Hematopoietic multipotent progenitor cell treated with erythropoietin and hydrocortisone succinate and interleukin-3 and kit ligand, for 8 days (in vitro differentiated cells): ENCODE measurements around the gene CYLC2.
A peak's percentile ranks its signal among the peaks of the same experiment; 100 is the strongest.

Source experiments
- DNase-seq: peaks from one replicate; pipeline ENCODE4 v3.0.0-alpha.2; 2015

The CYLC2 gene

GRCh38 chr9:102995033-102995432, at the start of gene CYLC2:
CYLC2 (plus strand) TSS chr9:102995333; CDS start chr9:102995381, 48 bp downstream.
- no peak for DNase-seq

- DNase-seq = no peak
Measured at GRCh38 chr9:102950346-102950745, 44.8 kb upstream of the CYLC2 start.

- no peak for DNase-seq
Measured at GRCh38 chr9:102966999-102967398, 28.1 kb upstream of the CYLC2 start.

- no peak for DNase-seq
Measured at GRCh38 chr9:102967979-102968378, 27.2 kb upstream of the CYLC2 start.

- DNase-seq = no peak
Measured at GRCh38 chr9:102972780-102973179, 22.4 kb upstream of the CYLC2 start.

GRCh38 chr9:102974530-102974929, 20.6 kb upstream of the CYLC2 start:
- no peak for DNase-seq

GRCh38 chr9:102975251-102975650, 19.9 kb upstream of the CYLC2 start:
- DNase-seq = no peak

- no peak for DNase-seq
Measured at GRCh38 chr9:102985162-102985895, 9.8 kb upstream of the CYLC2 start.

- no peak for DNase-seq
Measured at GRCh38 chr9:102986425-102986824, 8.7 kb upstream of the CYLC2 start.

GRCh38 chr9:103003689-103004088, 8.6 kb downstream of the CYLC2 start:
- DNase-seq = no peak

GRCh38 chr9:103014242-103014641, 19.1 kb downstream of the CYLC2 start:
- no peak for DNase-seq

- no peak for DNase-seq
Measured at GRCh38 chr9:103025796-103026195, 30.7 kb downstream of the CYLC2 start.

GRCh38 chr9:103037508-103038477, 42.7 kb downstream of the CYLC2 start:
- peak; percentile 2 for DNase-seq

- DNase-seq = no peak
Measured at GRCh38 chr9:103041961-103042360, 46.8 kb downstream of the CYLC2 start.
